ENCODE measurements around the gene ROR1.

The ROR1 gene

GRCh38 chr1:64060611-64061302 is 286.9 kb downstream of the ROR1 start:
- no peak for ATAC-seq (ENCODE audit: insufficient read depth, low read depth)
- no peak for DNase-seq
- no peak overlapping the region for H3K4me3 ChIP-seq (ENCODE audit: low read depth in 1 of 2, low read length in 2 of 2)

GRCh38 chr1:64061430-64062104 is 287.8 kb downstream of the ROR1 start:
- no peak for TF ChIP-seq CTCF (IDR thresholded peaks at IDR 0.05; ENCODE audit: borderline replicate concordance, extremely low read depth, low read length, poor library complexity, severe bottlenecking)
- TF ChIP-seq EZH2 (IDR thresholded peaks at IDR 0.05; ENCODE audit: borderline replicate concordance, low read depth, low read length, severe bottlenecking), result no peak
- no peaks in the 10 kb centered on the region for H3K36me3 ChIP-seq (ENCODE audit: insufficient read depth, low read length)
- H2AFZ ChIP-seq (ENCODE audit: low read depth, low read length), result no peak overlapping the region
- H3K4me1 ChIP-seq (ENCODE audit: insufficient read depth, low read length), result no peaks in the 10 kb centered on the region
- no peak overlapping the region for H3K4me2 ChIP-seq (ENCODE audit: insufficient read depth, low read length)
- no peak for ATAC-seq (ENCODE audit: insufficient read depth, low read depth)
- no peaks in the 10 kb centered on the region for H4K20me1 ChIP-seq (ENCODE audit: insufficient read depth, low read length)
- no peak overlapping the region for H3K27ac ChIP-seq (ENCODE audit: low read length)
- H3K79me2 ChIP-seq (ENCODE audit: insufficient read depth, low read length), result no peaks in the 10 kb centered on the region
- no peaks in the 10 kb centered on the region for H3K27me3 ChIP-seq (ENCODE audit: insufficient read depth, low read length, poor library complexity)
- no peak overlapping the region for H3K9ac ChIP-seq (ENCODE audit: low read depth, low read length)
- DNase-seq, result no peak
- H3K9me3 ChIP-seq (ENCODE audit: insufficient read depth, low read length, severe bottlenecking), result no peaks in the 10 kb centered on the region
- H3K4me3 ChIP-seq (ENCODE audit: low read depth in 1 of 2, low read length in 2 of 2), result no peak overlapping the region

More at GRCh38 chr1:64060611-64061302, 286.9 kb downstream of the ROR1 start:
- Histone ChIP-seq H3K36me3 (ENCODE audit: insufficient read depth, low read length) (no peaks in the 10 kb centered on the region), H3K79me2 (ENCODE audit: insufficient read depth, low read length) (no peaks in the 10 kb centered on the region), H2AFZ (ENCODE audit: low read depth, low read length) (no peak overlapping the region), H3K9me3 (ENCODE audit: insufficient read depth, low read length, severe bottlenecking) (no peaks in the 10 kb centered on the region), H3K27me3 (ENCODE audit: insufficient read depth, low read length, poor library complexity) (no peaks in the 10 kb centered on the region), H3K9ac (ENCODE audit: low read depth, low read length) (no peak overlapping the region), H4K20me1 (ENCODE audit: insufficient read depth, low read length) (no peaks in the 10 kb centered on the region), H3K4me2 (ENCODE audit: insufficient read depth, low read length) (no peak overlapping the region), H3K27ac (ENCODE audit: low read length) (no peak overlapping the region), H3K4me1 (ENCODE audit: insufficient read depth, low read length) (no peaks in the 10 kb centered on the region)
- TF ChIP-seq CTCF (IDR thresholded peaks at IDR 0.05; ENCODE audit: borderline replicate concordance, extremely low read depth, low read length, poor library complexity, severe bottlenecking), result no peak
- TF ChIP-seq EZH2 (IDR thresholded peaks at IDR 0.05; ENCODE audit: borderline replicate concordance, low read depth, low read length, severe bottlenecking), result no peak

GRCh38 chr1:64062529-64062928 is 288.7 kb downstream of the ROR1 start:
- Histone ChIP-seq H3K36me3 (ENCODE audit: insufficient read depth, low read length) (no peaks in the 10 kb centered on the region), H3K4me2 (ENCODE audit: insufficient read depth, low read length) (no peak overlapping the region), H2AFZ (ENCODE audit: low read depth, low read length) (no peak overlapping the region), H3K4me3 (ENCODE audit: low read depth in 1 of 2, low read length in 2 of 2) (no peak overlapping the region), H3K79me2 (ENCODE audit: insufficient read depth, low read length) (no peaks in the 10 kb centered on the region), H4K20me1 (ENCODE audit: insufficient read depth, low read length) (no peaks in the 10 kb centered on the region), H3K27ac (ENCODE audit: low read length) (no peak overlapping the region), H3K9ac (ENCODE audit: low read depth, low read length) (no peak overlapping the region), H3K9me3 (ENCODE audit: insufficient read depth, low read length, severe bottlenecking) (no peaks in the 10 kb centered on the region), H3K4me1 (ENCODE audit: insufficient read depth, low read length) (no peaks in the 10 kb centered on the region), H3K27me3 (ENCODE audit: insufficient read depth, low read length, poor library complexity) (no peaks in the 10 kb centered on the region)
- DNase-seq, result no peak
- ATAC-seq (ENCODE audit: insufficient read depth, low read depth), result no peak
- TF ChIP-seq EZH2 (IDR thresholded peaks at IDR 0.05; ENCODE audit: borderline replicate concordance, low read depth, low read length, severe bottlenecking) (no peak), CTCF (IDR thresholded peaks at IDR 0.05; ENCODE audit: borderline replicate concordance, extremely low read depth, low read length, poor library complexity, severe bottlenecking) (no peak)
